ENCODE data around the gene ADAMTS9.

- TF ChIP-seq CTCF (IDR thresholded peaks at IDR 0.05; ENCODE audit: extremely low read depth in 1 of 2, insufficient read depth in 1 of 2, low read depth in 1 of 2, low read length in 2 of 2) (no peak), MAX (IDR thresholded peaks at IDR 0.05; ENCODE audit: insufficient read depth, insufficient read length) (no peak), GATA2 (IDR thresholded peaks at IDR 0.05; ENCODE audit: insufficient read depth, insufficient read length, low read depth, low read length) (no peak), POLR2AphosphoS5 (IDR thresholded peaks at IDR 0.05; ENCODE audit: insufficient read depth, low read depth, low read length) (no peak), POLR2A (IDR thresholded peaks at IDR 0.05; ENCODE audit: low read depth, low read length) (no peak)
Observed at GRCh38 chr3:64730681-64731080, 42.9 kb upstream of the ADAMTS9 start.
